Measurements from ENCODE around the gene EFNA1.
"Not testable (repeated sequence)": the region's sequence is repeated elsewhere in the genome, so short reads cannot be mapped to it uniquely, and the experiment has no call there.

Gene EFNA1

GRCh38 chr1:155092641-155093040 lies 35.0 kb upstream of the EFNA1 start:
- no peak for DNase-seq (ENCODE audit: low read depth)

GRCh38 chr1:155093911-155094621 lies 33.6 kb upstream of the EFNA1 start:
- DNase-seq (ENCODE audit: low read depth): no peak

GRCh38 chr1:155094622-155094948 lies 33.1 kb upstream of the EFNA1 start:
- DNase-seq (ENCODE audit: low read depth): no peak

- no peak for DNase-seq (ENCODE audit: low read depth)
Measured at GRCh38 chr1:155099331-155099730, 28.3 kb upstream of the EFNA1 start.

GRCh38 chr1:155103325-155103724 lies 24.4 kb upstream of the EFNA1 start:
- DNase-seq (ENCODE audit: low read depth): no peak

- DNase-seq (ENCODE audit: low read depth): no peak
Measured at GRCh38 chr1:155104605-155105534, 22.8 kb upstream of the EFNA1 start.

- DNase-seq (ENCODE audit: low read depth): no peak
Measured at GRCh38 chr1:155105604-155106011, 22.1 kb upstream of the EFNA1 start.

GRCh38 chr1:155106862-155107261 lies 20.8 kb upstream of the EFNA1 start:
- no peak for DNase-seq (ENCODE audit: low read depth)

GRCh38 chr1:155107309-155108264 lies 20.1 kb upstream of the EFNA1 start:
- no peak for DNase-seq (ENCODE audit: low read depth)

GRCh38 chr1:155108296-155108695 lies 19.4 kb upstream of the EFNA1 start:
- no peak for DNase-seq (ENCODE audit: low read depth)

- DNase-seq (ENCODE audit: low read depth): no peak
Measured at GRCh38 chr1:155110381-155110780, 17.3 kb upstream of the EFNA1 start.

GRCh38 chr1:155110826-155111225 lies 16.9 kb upstream of the EFNA1 start:
- DNase-seq (ENCODE audit: low read depth): no peak

GRCh38 chr1:155113450-155113980 lies 14.2 kb upstream of the EFNA1 start:
- no peak for DNase-seq (ENCODE audit: low read depth)

- DNase-seq (ENCODE audit: low read depth): no peak
Measured at GRCh38 chr1:155116113-155116764, 11.4 kb upstream of the EFNA1 start.

- no peak for DNase-seq (ENCODE audit: low read depth)
Measured at GRCh38 chr1:155117610-155118009, 10.1 kb upstream of the EFNA1 start.

- DNase-seq (ENCODE audit: low read depth): not testable (repeated sequence)
Measured at GRCh38 chr1:155118090-155118489, 9.6 kb upstream of the EFNA1 start.

GRCh38 chr1:155120253-155120652 lies 7.4 kb upstream of the EFNA1 start:
- no peak for DNase-seq (ENCODE audit: low read depth)

- DNase-seq (ENCODE audit: low read depth): no peak
Measured at GRCh38 chr1:155121249-155121648, 6.4 kb upstream of the EFNA1 start.

GRCh38 chr1:155122308-155122707 lies 5.4 kb upstream of the EFNA1 start:
- no peak for DNase-seq (ENCODE audit: low read depth)

GRCh38 chr1:155123801-155124200 lies 3.9 kb upstream of the EFNA1 start:
- no peak for DNase-seq (ENCODE audit: low read depth)
